ENCODE measurements around the gene FHDC1. TPM values are rescaled to one million over a fixed set of nuclear protein-coding genes. Genes with fewer than 3 reads are reported as not detected.
A peak's percentile ranks its signal among the peaks of the same experiment; 100 is the strongest.

FHDC1 gene
- total RNA-seq, 1 experiment from 2014 or later = 6.0 TPM

DNA sequence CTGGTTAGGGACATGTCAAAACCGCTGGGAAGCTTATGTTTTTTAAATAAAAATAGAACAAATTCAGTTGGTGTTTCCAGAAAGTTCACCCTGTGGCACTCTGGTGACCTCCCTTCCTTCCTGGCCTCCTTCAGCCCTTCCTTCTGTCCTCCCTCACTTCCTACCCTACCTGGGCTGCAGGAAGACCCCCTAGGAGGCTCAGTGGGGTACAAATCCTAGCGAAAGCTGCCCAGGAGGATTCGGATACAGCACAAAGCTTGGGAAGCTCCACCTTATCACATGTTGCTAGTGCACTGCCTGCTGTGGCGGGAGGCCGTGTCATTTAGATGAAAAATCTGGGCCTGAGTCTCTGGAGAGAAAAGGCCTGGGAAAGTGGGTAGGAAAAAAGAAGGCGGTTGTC, 60.5 kb downstream of the FHDC1 start:
- Mint-ChIP-seq H3K36me3 (ENCODE audit: insufficient read depth, unreplicated experiment) (peaks cover 4% of the 10 kb centered on the region), H3K27ac (ENCODE audit: unreplicated experiment) (no peak overlapping the region), H3K4me3 (ENCODE audit: low read depth, unreplicated experiment) (no peak overlapping the region), H3K4me1 (ENCODE audit: low read depth, unreplicated experiment) (peaks cover 35% of the 10 kb centered on the region), H3K9me3 (ENCODE audit: low read depth, unreplicated experiment) (no peaks in the 10 kb centered on the region), H3K27me3 (ENCODE audit: unreplicated experiment) (peaks cover 5% of the 10 kb centered on the region)
- intact Hi-C loops (cut with micrococcal nuclease; ENCODE audit: unreplicated experiment) = no loop called here
- BruUV-seq (replicated peaks) = no TSS peak
- CTCF ChIA-PET = no interaction called here
- TF ChIP-seq, protein P1, sequence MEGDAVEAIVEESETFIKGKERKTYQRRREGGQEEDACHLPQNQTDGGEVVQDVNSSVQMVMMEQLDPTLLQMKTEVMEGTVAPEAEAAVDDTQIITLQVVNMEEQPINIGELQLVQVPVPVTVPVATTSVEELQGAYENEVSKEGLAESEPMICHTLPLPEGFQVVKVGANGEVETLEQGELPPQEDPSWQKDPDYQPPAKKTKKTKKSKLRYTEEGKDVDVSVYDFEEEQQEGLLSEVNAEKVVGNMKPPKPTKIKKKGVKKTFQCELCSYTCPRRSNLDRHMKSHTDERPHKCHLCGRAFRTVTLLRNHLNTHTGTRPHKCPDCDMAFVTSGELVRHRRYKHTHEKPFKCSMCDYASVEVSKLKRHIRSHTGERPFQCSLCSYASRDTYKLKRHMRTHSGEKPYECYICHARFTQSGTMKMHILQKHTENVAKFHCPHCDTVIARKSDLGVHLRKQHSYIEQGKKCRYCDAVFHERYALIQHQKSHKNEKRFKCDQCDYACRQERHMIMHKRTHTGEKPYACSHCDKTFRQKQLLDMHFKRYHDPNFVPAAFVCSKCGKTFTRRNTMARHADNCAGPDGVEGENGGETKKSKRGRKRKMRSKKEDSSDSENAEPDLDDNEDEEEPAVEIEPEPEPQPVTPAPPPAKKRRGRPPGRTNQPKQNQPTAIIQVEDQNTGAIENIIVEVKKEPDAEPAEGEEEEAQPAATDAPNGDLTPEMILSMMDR (IDR thresholded peaks at IDR 0.05; ENCODE audit: unreplicated experiment) = no peak
- no peak for DNase-seq

DNA sequence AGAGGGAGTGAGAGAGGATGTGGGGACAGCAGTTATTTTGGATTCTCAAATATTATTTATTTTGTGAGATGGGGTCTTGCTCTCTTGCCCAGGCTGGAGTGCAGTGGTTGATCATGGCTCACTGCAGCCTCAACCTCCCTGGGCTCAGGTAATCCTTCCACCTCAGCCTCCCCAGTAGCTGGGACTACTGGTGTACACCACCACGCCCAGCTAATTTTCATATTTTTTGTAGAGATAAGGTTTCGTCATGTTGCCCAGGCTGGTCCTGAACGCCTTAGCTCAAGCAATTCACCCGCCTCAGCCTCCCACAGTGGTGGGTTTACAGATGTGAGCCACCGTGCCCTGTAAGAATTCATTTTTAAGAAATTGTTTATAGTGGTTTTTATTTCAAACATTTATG, 61.2 kb downstream of the FHDC1 start:
- intact Hi-C loops (cut with micrococcal nuclease; ENCODE audit: unreplicated experiment) = no loop called here

DNA sequence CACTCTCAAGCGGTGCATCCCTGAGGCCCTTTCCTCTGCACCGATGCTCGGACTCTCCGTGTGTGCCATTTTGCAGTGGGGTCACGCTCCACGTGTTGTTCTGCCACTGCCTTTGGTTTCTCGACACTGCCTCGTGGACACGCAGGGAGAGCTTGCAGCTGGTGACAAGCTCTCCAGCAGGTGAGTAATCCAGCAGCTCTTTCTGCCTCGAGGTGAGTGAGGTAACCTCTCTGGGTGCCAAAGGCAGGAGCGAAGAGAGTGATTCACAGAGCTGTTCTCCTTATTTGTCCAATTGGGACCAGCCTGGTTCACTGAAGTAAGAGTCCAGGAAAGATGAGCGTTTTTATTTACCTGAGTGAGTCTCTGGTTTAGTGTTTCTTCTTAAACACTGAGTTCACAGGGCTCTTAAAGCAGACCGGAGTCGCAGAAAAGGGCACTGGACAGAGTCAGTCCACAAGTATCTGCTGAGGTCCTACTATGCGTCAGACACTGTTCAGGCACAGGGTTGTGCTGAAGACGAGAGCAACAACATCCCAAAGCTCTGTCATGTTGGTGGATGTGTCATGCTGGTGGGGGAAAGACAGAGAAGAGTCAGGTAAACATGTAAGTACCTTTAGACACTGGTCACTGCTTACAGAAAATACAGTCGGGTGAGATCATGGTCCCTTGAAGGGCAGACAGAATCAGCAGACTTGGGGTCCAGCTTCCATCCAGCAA, 61.8 kb downstream of the FHDC1 start:
- peaks cover 13% of the 10 kb centered on the region for H3K27me3 Mint-ChIP-seq (ENCODE audit: unreplicated experiment)
- peaks cover 25% of the 10 kb centered on the region for H3K4me1 Mint-ChIP-seq (ENCODE audit: low read depth, unreplicated experiment)
- DNase-seq = peak; percentile 5
- intact Hi-C loops (cut with micrococcal nuclease; ENCODE audit: unreplicated experiment) = no loop called here
- H3K9me3 Mint-ChIP-seq (ENCODE audit: low read depth, unreplicated experiment) = no peaks in the 10 kb centered on the region
- H3K36me3 Mint-ChIP-seq (ENCODE audit: insufficient read depth, unreplicated experiment) = no peaks in the 10 kb centered on the region
- H3K4me3 Mint-ChIP-seq (ENCODE audit: low read depth, unreplicated experiment) = no peak overlapping the region
- TF ChIP-seq, protein P1 (IDR thresholded peaks at IDR 0.05; ENCODE audit: unreplicated experiment) = no peak
- H3K27ac Mint-ChIP-seq (ENCODE audit: unreplicated experiment) = no peak overlapping the region
- BruUV-seq (replicated peaks) = no TSS peak
- CTCF ChIA-PET = no interaction called here

More for the DNA sequence above, 61.2 kb downstream of the FHDC1 start:
- TF ChIP-seq, protein P1 (IDR thresholded peaks at IDR 0.05; ENCODE audit: unreplicated experiment) = no peak
- H3K36me3 Mint-ChIP-seq (ENCODE audit: insufficient read depth, unreplicated experiment) = no peaks in the 10 kb centered on the region
- H3K27me3 Mint-ChIP-seq (ENCODE audit: unreplicated experiment) = peaks cover 11% of the 10 kb centered on the region
- DNase-seq = no peak
- H3K27ac Mint-ChIP-seq (ENCODE audit: unreplicated experiment) = no peak overlapping the region
- no peaks in the 10 kb centered on the region for H3K9me3 Mint-ChIP-seq (ENCODE audit: low read depth, unreplicated experiment)
- CTCF ChIA-PET = no interaction called here
- no peak overlapping the region for H3K4me3 Mint-ChIP-seq (ENCODE audit: low read depth, unreplicated experiment)
- BruUV-seq (replicated peaks) = no TSS peak
- H3K4me1 Mint-ChIP-seq (ENCODE audit: low read depth, unreplicated experiment) = peaks cover 29% of the 10 kb centered on the region

DNA sequence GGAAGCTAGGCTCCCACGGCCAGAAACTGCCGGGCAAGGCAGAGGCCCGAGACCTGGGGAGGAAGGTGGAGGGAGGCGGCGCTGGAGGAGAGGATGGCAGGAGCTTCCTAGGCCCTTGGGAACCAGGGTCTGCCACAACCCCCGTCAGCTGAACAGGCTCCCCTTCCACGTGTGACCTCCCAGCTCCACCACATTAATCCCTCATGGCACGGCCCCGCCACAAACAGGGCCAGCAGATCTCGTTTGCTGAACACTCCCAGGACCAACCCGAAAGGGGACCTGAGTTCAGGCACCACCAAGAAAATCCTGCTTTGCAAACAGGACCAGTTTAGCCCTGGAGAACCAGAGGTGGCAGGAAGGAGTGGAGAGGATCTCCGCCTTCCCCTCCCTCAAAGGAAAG, 62.7 kb downstream of the FHDC1 start:
- no peaks in the 10 kb centered on the region for H3K36me3 Mint-ChIP-seq (ENCODE audit: insufficient read depth, unreplicated experiment)
- no peak overlapping the region for H3K4me3 Mint-ChIP-seq (ENCODE audit: low read depth, unreplicated experiment)
- H3K27ac Mint-ChIP-seq (ENCODE audit: unreplicated experiment) = no peak overlapping the region
- DNase-seq = no peak
- TF ChIP-seq, protein P1 (IDR thresholded peaks at IDR 0.05; ENCODE audit: unreplicated experiment) = no peak
- peaks cover 25% of the 10 kb centered on the region for H3K4me1 Mint-ChIP-seq (ENCODE audit: low read depth, unreplicated experiment)
- no peaks in the 10 kb centered on the region for H3K9me3 Mint-ChIP-seq (ENCODE audit: low read depth, unreplicated experiment)
- intact Hi-C loops (cut with micrococcal nuclease; ENCODE audit: unreplicated experiment) = no loop called here
- H3K27me3 Mint-ChIP-seq (ENCODE audit: unreplicated experiment) = peaks cover 13% of the 10 kb centered on the region
- no TSS peak for BruUV-seq (replicated peaks)
- CTCF ChIA-PET = no interaction called here
